GM23338 (cell line): ENCODE results near the gene RAB5IF.

Experiments
- CREB1 ChIP-seq: fragments of 250-450 bp; sonication (Bioruptor Pico); IDR thresholded peaks from 2 replicates; pipeline ENCODE4 v1.5.0; 2020; ENCODE audit warnings: low read depth, mild to moderate bottlenecking, moderate library complexity
- EZH2 ChIP-seq: fragments of 200-600 bp; sonication (generic); IDR thresholded peaks from one replicate; pipeline ENCODE4 v1.8.0; 2017; ENCODE audit warnings: antibody characterized with exemption, mild to moderate bottlenecking, low read depth; ENCODE audit not compliant: unreplicated experiment
- EZH2phosphoT487 ChIP-seq: fragments of 200-600 bp; sonication (generic); IDR thresholded peaks from one replicate; pipeline ENCODE4 v1.8.1; 2018; ENCODE audit warnings: antibody characterized with exemption; ENCODE audit not compliant: unreplicated experiment
- NANOG ChIP-seq: IDR thresholded peaks from 2 replicates; pipeline ENCODE4 v1.6.1; 2016; ENCODE audit warnings: antibody characterized with exemption, borderline replicate concordance
- POLR2AphosphoS5 ChIP-seq: IDR thresholded peaks from 2 replicates; pipeline ENCODE4 v1.6.1; 2016; ENCODE audit warnings: antibody characterized with exemption, low read depth
- ZNF114 ChIP-seq: fragments of 250-450 bp; sonication (Bioruptor Pico); IDR thresholded peaks from 2 replicates; pipeline ENCODE4 v1.5.0; 2020; ENCODE audit warnings: mild to moderate bottlenecking, moderate library complexity
- ZNF331 ChIP-seq: fragments of 250-450 bp; sonication (Bioruptor Pico); IDR thresholded peaks from 2 replicates; pipeline ENCODE4 v1.5.0; 2020; ENCODE audit warnings: low read depth, mild to moderate bottlenecking, moderate library complexity
- TF ChIP-seq, protein P1 (sequence below), 2 experiments: fragments of 200-600 bp in 1 of 2; sonication (generic) in 1 of 2; conservative IDR thresholded peaks; 2 replicates each; pipeline versions ENCODE4 v1.5.1 to v1.6.1; 2016 to 2017; ENCODE audit warnings: antibody characterized with exemption in 2 of 2, low read depth in 2 of 2, mild to moderate bottlenecking in 2 of 2, moderate library complexity in 1 of 2
- TF ChIP-seq, protein P2 (sequence below): IDR thresholded peaks from one replicate; pipeline ENCODE4 v1.6.1; 2018; ENCODE audit warnings: antibody characterized with exemption; ENCODE audit not compliant: unreplicated experiment
- TF ChIP-seq, protein P3 (sequence below): IDR thresholded peaks from 2 replicates; pipeline ENCODE4 v1.6.1; 2016; ENCODE audit warnings: antibody characterized with exemption

DNA sequence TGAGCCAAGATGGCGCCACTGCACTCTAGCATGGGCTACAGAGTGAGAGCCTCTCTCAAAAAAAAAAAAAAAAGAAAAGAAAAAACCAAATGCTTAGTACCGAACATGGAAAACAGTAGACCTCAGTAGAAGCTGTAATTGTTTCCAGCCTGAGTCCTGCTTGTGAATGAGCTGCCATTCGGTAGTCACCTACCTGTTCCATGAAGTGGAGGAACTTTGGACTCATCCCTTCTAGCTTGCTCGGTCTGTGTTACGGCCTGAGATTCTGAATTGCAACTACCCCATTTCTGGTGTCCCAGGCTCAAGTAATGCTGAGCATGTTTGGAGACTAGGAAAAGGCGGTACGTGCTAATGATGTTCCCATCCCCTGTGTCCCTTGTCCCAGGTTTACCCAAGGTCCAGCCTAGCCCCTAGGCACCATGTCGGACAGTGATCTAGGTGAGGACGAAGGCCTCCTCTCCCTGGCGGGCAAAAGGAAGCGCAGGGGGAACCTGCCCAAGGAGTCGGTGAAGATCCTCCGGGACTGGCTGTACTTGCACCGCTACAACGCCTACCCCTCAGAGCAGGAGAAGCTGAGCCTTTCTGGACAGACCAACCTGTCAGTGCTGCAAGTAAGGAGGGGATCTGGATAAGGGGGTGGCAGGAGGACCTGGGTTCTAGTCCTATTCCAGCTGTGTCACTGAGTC lies 27.1 kb upstream of the RAB5IF start:
- TF ChIP-seq CREB1 (CRISPR knock-in tag) = no peak
- TF ChIP-seq, protein P1, sequence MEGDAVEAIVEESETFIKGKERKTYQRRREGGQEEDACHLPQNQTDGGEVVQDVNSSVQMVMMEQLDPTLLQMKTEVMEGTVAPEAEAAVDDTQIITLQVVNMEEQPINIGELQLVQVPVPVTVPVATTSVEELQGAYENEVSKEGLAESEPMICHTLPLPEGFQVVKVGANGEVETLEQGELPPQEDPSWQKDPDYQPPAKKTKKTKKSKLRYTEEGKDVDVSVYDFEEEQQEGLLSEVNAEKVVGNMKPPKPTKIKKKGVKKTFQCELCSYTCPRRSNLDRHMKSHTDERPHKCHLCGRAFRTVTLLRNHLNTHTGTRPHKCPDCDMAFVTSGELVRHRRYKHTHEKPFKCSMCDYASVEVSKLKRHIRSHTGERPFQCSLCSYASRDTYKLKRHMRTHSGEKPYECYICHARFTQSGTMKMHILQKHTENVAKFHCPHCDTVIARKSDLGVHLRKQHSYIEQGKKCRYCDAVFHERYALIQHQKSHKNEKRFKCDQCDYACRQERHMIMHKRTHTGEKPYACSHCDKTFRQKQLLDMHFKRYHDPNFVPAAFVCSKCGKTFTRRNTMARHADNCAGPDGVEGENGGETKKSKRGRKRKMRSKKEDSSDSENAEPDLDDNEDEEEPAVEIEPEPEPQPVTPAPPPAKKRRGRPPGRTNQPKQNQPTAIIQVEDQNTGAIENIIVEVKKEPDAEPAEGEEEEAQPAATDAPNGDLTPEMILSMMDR (conservative IDR thresholded peaks at IDR 0.05; ENCODE audit: low read depth in 2 of 2) = no peak
- TF ChIP-seq POLR2AphosphoS5 = no peak
- TF ChIP-seq, protein P2, sequence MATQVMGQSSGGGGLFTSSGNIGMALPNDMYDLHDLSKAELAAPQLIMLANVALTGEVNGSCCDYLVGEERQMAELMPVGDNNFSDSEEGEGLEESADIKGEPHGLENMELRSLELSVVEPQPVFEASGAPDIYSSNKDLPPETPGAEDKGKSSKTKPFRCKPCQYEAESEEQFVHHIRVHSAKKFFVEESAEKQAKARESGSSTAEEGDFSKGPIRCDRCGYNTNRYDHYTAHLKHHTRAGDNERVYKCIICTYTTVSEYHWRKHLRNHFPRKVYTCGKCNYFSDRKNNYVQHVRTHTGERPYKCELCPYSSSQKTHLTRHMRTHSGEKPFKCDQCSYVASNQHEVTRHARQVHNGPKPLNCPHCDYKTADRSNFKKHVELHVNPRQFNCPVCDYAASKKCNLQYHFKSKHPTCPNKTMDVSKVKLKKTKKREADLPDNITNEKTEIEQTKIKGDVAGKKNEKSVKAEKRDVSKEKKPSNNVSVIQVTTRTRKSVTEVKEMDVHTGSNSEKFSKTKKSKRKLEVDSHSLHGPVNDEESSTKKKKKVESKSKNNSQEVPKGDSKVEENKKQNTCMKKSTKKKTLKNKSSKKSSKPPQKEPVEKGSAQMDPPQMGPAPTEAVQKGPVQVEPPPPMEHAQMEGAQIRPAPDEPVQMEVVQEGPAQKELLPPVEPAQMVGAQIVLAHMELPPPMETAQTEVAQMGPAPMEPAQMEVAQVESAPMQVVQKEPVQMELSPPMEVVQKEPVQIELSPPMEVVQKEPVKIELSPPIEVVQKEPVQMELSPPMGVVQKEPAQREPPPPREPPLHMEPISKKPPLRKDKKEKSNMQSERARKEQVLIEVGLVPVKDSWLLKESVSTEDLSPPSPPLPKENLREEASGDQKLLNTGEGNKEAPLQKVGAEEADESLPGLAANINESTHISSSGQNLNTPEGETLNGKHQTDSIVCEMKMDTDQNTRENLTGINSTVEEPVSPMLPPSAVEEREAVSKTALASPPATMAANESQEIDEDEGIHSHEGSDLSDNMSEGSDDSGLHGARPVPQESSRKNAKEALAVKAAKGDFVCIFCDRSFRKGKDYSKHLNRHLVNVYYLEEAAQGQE = no peak
- TF ChIP-seq EZH2phosphoT487 = no peak
- no peak for TF ChIP-seq ZNF331 (CRISPR knock-in tag)
- no peak for TF ChIP-seq NANOG
- TF ChIP-seq ZNF114 (CRISPR knock-in tag) = no peak
- TF ChIP-seq EZH2 = no peak
- TF ChIP-seq, protein P3, sequence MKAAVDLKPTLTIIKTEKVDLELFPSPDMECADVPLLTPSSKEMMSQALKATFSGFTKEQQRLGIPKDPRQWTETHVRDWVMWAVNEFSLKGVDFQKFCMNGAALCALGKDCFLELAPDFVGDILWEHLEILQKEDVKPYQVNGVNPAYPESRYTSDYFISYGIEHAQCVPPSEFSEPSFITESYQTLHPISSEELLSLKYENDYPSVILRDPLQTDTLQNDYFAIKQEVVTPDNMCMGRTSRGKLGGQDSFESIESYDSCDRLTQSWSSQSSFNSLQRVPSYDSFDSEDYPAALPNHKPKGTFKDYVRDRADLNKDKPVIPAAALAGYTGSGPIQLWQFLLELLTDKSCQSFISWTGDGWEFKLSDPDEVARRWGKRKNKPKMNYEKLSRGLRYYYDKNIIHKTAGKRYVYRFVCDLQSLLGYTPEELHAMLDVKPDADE = no peak
